Measurements from ENCODE around the gene PTPN14. TPM values are rescaled to one million over a fixed set of nuclear protein-coding genes. Genes with fewer than 3 reads are reported as not detected.
"Not testable (repeated sequence)": the region's sequence is repeated elsewhere in the genome, so short reads cannot be mapped to it uniquely, and the experiment has no call there.

PTPN14 gene
- total RNA-seq, 1 experiment from 2014 or later: 76.4 TPM

DNA sequence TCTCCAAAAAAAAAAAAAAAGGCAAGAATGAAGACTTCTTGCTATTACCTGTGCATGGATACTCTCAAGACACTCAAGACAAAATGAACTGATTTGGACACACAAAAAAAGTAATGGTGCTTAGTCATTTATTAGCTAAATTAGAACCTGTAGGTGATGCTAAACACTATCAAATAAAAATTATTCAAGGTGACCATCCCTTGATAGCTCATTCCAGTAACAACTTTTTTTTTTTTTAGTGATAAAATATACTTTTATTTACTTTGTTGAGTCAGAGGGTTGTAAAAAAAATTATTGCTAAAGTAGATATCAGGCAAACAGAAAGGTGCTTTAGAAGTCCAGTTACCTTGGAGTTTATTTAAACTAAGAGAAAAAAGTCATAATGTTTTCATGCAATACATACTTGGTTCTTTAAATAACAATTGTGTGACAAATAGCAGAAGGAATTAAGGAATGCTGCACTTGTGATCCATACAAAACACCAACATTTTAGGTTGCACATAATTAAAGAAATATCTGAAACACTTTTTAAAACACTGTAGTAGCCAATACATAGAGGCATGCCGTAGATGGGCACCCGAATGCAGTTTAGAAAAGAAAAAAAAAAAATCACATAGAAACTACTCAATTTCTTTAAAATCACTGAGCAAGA, 69.3 kb downstream of the PTPN14 start:
- not testable (repeated sequence) for H3K27me3 Mint-ChIP-seq (ENCODE audit: low read depth); H3K23ac ChIP-seq (ENCODE audit: insufficient read length, low read depth, low read length); H3K56ac ChIP-seq (ENCODE audit: insufficient read length, low read depth, low read length); DNase-seq; H3K4me3 Mint-ChIP-seq; H2BK5ac ChIP-seq (ENCODE audit: insufficient read length, low read length); H2BK12ac ChIP-seq (ENCODE audit: insufficient read length, low read depth, low read length); H2BK15ac ChIP-seq (ENCODE audit: low read depth, low read length); H3K4me2 ChIP-seq (ENCODE audit: insufficient read depth, insufficient read length, low read length); H3K4me1 ChIP-seq (ENCODE audit: insufficient read depth, low read length); H4K8ac ChIP-seq (replicated peaks; ENCODE audit: insufficient read length, low read depth, low read length); H3K18ac ChIP-seq (ENCODE audit: insufficient read length, low read depth, low read length); H3K14ac ChIP-seq (ENCODE audit: insufficient read depth, low read length); H4K91ac ChIP-seq (ENCODE audit: insufficient read length, low read depth, low read length); H3K23me2 ChIP-seq (ENCODE audit: insufficient read length, low read depth, low read length, poor library complexity, severe bottlenecking); H3K4ac ChIP-seq (ENCODE audit: low read depth, low read length); H2AFZ ChIP-seq (ENCODE audit: low read length); H3K27ac Mint-ChIP-seq; H3K27ac ChIP-seq (ENCODE audit: insufficient read length, low read depth, low read length); H3T11ph ChIP-seq (ENCODE audit: low read length); H2BK120ac ChIP-seq (ENCODE audit: low read depth, low read length, poor library complexity, severe bottlenecking); H3K27me3 ChIP-seq (ENCODE audit: insufficient read depth, low read length); H3K9me3 ChIP-seq (ENCODE audit: control insufficient read depth, low read depth, low read length); H3K9ac ChIP-seq (ENCODE audit: extremely low read depth, insufficient read length, low read length); H3K9me3 Mint-ChIP-seq; H2BK20ac ChIP-seq (ENCODE audit: low read depth, low read length, poor library complexity, severe bottlenecking); H3K79me1 ChIP-seq (ENCODE audit: insufficient read depth, low read depth, low read length, poor library complexity, severe bottlenecking); H4K5ac ChIP-seq (ENCODE audit: insufficient read length, low read depth, low read length); H4K20me1 ChIP-seq (ENCODE audit: control insufficient read depth, insufficient read depth, insufficient read length); H2AK5ac ChIP-seq (ENCODE audit: insufficient read length, low read length)
- peaks cover 16% of the 10 kb centered on the region; the same call in 1 of the 2 replicates for H3K79me2 ChIP-seq (ENCODE audit: insufficient read depth, low read length)
- WGBS (ENCODE audit: extremely low coverage, insufficient read length, low lambda C conversion rate): no CpG with 5 or more reads among the region's 2 CpGs
- Mint-ChIP-seq H3K4me1 (peaks cover 44 to 53% of the 10 kb centered on the region in 2 experiments), H3K36me3 (ENCODE audit: insufficient read depth in 1 of 3, low read depth in 3 of 3) (peaks cover 0 to 12% (median 4%) of the 10 kb centered on the region in 3 experiments; a peak in 3 of 7 replicates)
